Liver (tissue), 9 donors: ENCODE results near the gene LYRM7. TPM values are rescaled to one million over a fixed set of nuclear protein-coding genes. Genes with fewer than 3 reads are reported as not detected.

Experiments used
- DNase-seq: peaks from one replicate; pipeline ENCODE4 v3.0.0-alpha.2; 2017; ENCODE audit warnings: low spot score
- H3K27ac ChIP-seq, 2 donors: one replicate each; pipeline ENCODE4 v1.7.0; 2013; ENCODE audit warnings: inconsistent platforms in 2 of 2, low read length in 2 of 2, control low read depth in 1 of 2, low read depth in 1 of 2, mild to moderate bottlenecking in 1 of 2
- H3K27me3 ChIP-seq, 4 donors: one replicate each; pipeline versions ENCODE4 v1.6.1 to v1.7.0; 2013; ENCODE audit warnings: low read length in 3 of 4, inconsistent platforms in 1 of 4, mild to moderate bottlenecking in 1 of 4, moderate library complexity in 1 of 4; ENCODE audit not compliant: control insufficient read depth in 4 of 4, insufficient read depth in 4 of 4
- H3K36me3 ChIP-seq, 4 donors: one replicate each; pipeline versions ENCODE4 v1.6.1 to v1.7.0; 2013; ENCODE audit warnings: low read length in 3 of 4, mild to moderate bottlenecking in 3 of 4, low read depth in 1 of 4, moderate library complexity in 1 of 4; ENCODE audit not compliant: control insufficient read depth in 4 of 4, insufficient read depth in 3 of 4
- H3K4me1 ChIP-seq, 4 donors: one replicate each; pipeline versions ENCODE4 v1.6.1 to v1.7.0; 2013; ENCODE audit warnings: low read length in 3 of 4, mild to moderate bottlenecking in 3 of 4, moderate library complexity in 1 of 4; ENCODE audit not compliant: control insufficient read depth in 4 of 4, insufficient read depth in 4 of 4
- H3K4me3 ChIP-seq, 3 donors: one replicate each; pipeline versions ENCODE4 v1.6.1 to v1.7.0; 2013; ENCODE audit warnings: low read length in 3 of 3, control low read depth in 1 of 3, low read depth in 1 of 3, mild to moderate bottlenecking in 1 of 3
- H3K9ac ChIP-seq, 2 donors: one replicate each; pipeline ENCODE4 v1.7.0; 2013; ENCODE audit warnings: low read length in 2 of 2, mild to moderate bottlenecking in 2 of 2, moderate library complexity in 2 of 2, control low read depth in 1 of 2, low read depth in 1 of 2
- H3K9me3 ChIP-seq, 4 donors: one replicate each; pipeline versions ENCODE4 v1.6.1 to v1.7.0; 2013; ENCODE audit warnings: low read length in 3 of 4; ENCODE audit not compliant: control insufficient read depth in 4 of 4
- EGR1 ChIP-seq, 2 donors: IDR thresholded peaks; 2 replicates each; pipeline ENCODE4 v1.6.1; 2016 to 2018; ENCODE audit warnings: antibody characterized with exemption in 2 of 2, low read depth in 2 of 2
- FOXA1 ChIP-seq: IDR thresholded peaks from 2 replicates; pipeline ENCODE4 v1.6.1; 2016; ENCODE audit warnings: antibody characterized with exemption
- FOXA2 ChIP-seq: IDR thresholded peaks from 2 replicates; pipeline ENCODE4 v1.6.1; 2016; ENCODE audit warnings: antibody characterized with exemption
- GABPA ChIP-seq, 2 donors: IDR thresholded peaks in 1 of 2; conservative IDR thresholded peaks in 1 of 2; 2 replicates each; pipeline ENCODE4 v1.6.1; 2016; ENCODE audit warnings: antibody characterized with exemption in 2 of 2, mild to moderate bottlenecking in 1 of 2, moderate library complexity in 1 of 2
- HNF4A ChIP-seq, 2 donors: conservative IDR thresholded peaks; 2 replicates each; pipeline ENCODE4 v1.6.1; 2016; ENCODE audit warnings: antibody characterized with exemption in 2 of 2, mild to moderate bottlenecking in 2 of 2
- HNF4G ChIP-seq: IDR thresholded peaks from 2 replicates; pipeline ENCODE4 v1.6.1; 2016; ENCODE audit warnings: antibody characterized with exemption
- JUND ChIP-seq, 2 donors: IDR thresholded peaks; 2 replicates each; pipeline ENCODE4 v1.6.1; 2016; ENCODE audit warnings: antibody characterized with exemption in 2 of 2
- NR2F2 ChIP-seq: IDR thresholded peaks from 2 replicates; pipeline ENCODE4 v1.6.1; 2016; ENCODE audit warnings: antibody characterized with exemption
- RAD21 ChIP-seq, 2 donors: IDR thresholded peaks; 2 replicates each; pipeline ENCODE4 v1.6.1; 2016; ENCODE audit warnings: antibody characterized with exemption in 2 of 2, mild to moderate bottlenecking in 2 of 2
- RXRA ChIP-seq, 2 donors: IDR thresholded peaks; 2 replicates each; pipeline ENCODE4 v1.6.1; 2017 to 2018; ENCODE audit warnings: antibody characterized with exemption in 2 of 2, mild to moderate bottlenecking in 1 of 2
- SP1 ChIP-seq: IDR thresholded peaks from 2 replicates; pipeline ENCODE4 v1.6.1; 2018; ENCODE audit warnings: antibody characterized with exemption, mild to moderate bottlenecking
- TAF1 ChIP-seq: conservative IDR thresholded peaks from 2 replicates; pipeline ENCODE4 v1.6.1; 2016; ENCODE audit warnings: antibody characterized with exemption, mild to moderate bottlenecking
- YY1 ChIP-seq: IDR thresholded peaks from 2 replicates; pipeline ENCODE4 v1.6.1; 2016; ENCODE audit warnings: antibody characterized with exemption, mild to moderate bottlenecking
- WGBS: extraction: QIAGEN DNeasy Blood & Tissue Kit; methylation state at CpG from one replicate; pipeline ENCODE4 v1.1.7; 2013; 5-methylcytosine and 5-hydroxymethylcytosine counted together
- polyA plus RNA-seq, 2 donors: library from polyadenylated mRNA; stranded (reverse) in 1 of 2; unstranded in 1 of 2; fragments of 200-250 nt in 1 of 2; fragments of >200 nt in 1 of 2; fragmentation: Nextera tagmentation in 1 of 2; extraction: Ambion mirVana in 1 of 2; gene quantifications; one replicate each; pipeline versions ENCODE4 v1.2.1 to v1.2.3, GENCODE V29; 2013 to 2015
- total RNA-seq, 2 donors: library from RNA; depleted of rRNA; stranded (reverse); fragments of >200 nt; gene quantifications; one replicate each; pipeline ENCODE4 v1.2.3, GENCODE V29; 2014
- TF ChIP-seq, protein P1 (sequence below): IDR thresholded peaks from 2 replicates; pipeline ENCODE4 v1.6.1; 2016; ENCODE audit warnings: antibody characterized with exemption
- TF ChIP-seq, protein P2 (sequence below): IDR thresholded peaks from 2 replicates; pipeline ENCODE4 v1.6.1; 2016; ENCODE audit warnings: antibody characterized with exemption
- TF ChIP-seq, protein P3 (sequence below): IDR thresholded peaks from 2 replicates; pipeline ENCODE4 v1.6.1; 2016; ENCODE audit warnings: antibody characterized with exemption, mild to moderate bottlenecking
- TF ChIP-seq, protein P4 (sequence below): fragments of 150-350 bp; IDR thresholded peaks from 2 replicates; pipeline ENCODE4 v1.5.1; 2017; ENCODE audit warnings: improper control_type of control experiment, low read depth, low read length; ENCODE audit not compliant: missing input control
- TF ChIP-seq, protein P5 (sequence below): IDR thresholded peaks from 2 replicates; pipeline ENCODE4 v1.6.1; 2016; ENCODE audit warnings: antibody characterized with exemption
- donor health status: healthy.
- donor health status: healthy.
- donor health status: healthy.
- donor health status: healthy.
- donor health status: healthy.

The LYRM7 gene
- total and polyA plus RNA-seq, 4 donors: 2.3 to 7.5 (median 5.8) TPM

DNA sequence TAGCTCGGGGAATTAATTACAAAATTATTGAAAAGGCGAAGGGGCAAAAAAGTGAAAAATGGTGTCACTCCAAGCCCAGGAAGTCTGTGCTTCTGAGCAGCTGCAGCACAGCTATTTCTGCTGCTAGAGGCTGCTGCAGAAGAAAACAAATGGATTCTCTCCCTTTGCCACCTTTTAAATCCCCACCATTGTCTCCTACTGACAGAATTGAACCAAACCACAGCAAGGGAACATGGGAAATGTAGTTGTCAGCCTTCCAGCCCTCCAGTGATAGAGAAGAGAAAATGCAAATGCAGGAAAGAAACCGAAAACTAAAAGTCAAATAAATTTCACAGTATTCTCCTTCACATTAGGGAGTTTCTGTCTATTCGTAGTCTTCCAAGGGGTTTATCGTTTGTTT is 59.7 kb downstream of the LYRM7 start:
- no peaks in the 10 kb centered on the region for H3K27me3 ChIP-seq
- H3K27ac ChIP-seq: no peak overlapping the region
- H3K36me3 ChIP-seq: no peaks in the 10 kb centered on the region
- H3K9ac ChIP-seq: no peak overlapping the region
- H3K4me1 ChIP-seq: no peaks in the 10 kb centered on the region
- H3K4me3 ChIP-seq: no peak overlapping the region
- no peaks in the 10 kb centered on the region for H3K9me3 ChIP-seq
- WGBS: 85% methylated on average over 5 of the region's 5 CpGs
- TF ChIP-seq, protein P1, sequence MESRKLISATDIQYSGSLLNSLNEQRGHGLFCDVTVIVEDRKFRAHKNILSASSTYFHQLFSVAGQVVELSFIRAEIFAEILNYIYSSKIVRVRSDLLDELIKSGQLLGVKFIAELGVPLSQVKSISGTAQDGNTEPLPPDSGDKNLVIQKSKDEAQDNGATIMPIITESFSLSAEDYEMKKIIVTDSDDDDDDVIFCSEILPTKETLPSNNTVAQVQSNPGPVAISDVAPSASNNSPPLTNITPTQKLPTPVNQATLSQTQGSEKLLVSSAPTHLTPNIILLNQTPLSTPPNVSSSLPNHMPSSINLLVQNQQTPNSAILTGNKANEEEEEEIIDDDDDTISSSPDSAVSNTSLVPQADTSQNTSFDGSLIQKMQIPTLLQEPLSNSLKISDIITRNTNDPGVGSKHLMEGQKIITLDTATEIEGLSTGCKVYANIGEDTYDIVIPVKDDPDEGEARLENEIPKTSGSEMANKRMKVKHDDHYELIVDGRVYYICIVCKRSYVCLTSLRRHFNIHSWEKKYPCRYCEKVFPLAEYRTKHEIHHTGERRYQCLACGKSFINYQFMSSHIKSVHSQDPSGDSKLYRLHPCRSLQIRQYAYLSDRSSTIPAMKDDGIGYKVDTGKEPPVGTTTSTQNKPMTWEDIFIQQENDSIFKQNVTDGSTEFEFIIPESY: no peak
- TF ChIP-seq, protein P2, sequence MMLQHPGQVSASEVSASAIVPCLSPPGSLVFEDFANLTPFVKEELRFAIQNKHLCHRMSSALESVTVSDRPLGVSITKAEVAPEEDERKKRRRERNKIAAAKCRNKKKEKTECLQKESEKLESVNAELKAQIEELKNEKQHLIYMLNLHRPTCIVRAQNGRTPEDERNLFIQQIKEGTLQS: no peak
- TF ChIP-seq, protein P3, sequence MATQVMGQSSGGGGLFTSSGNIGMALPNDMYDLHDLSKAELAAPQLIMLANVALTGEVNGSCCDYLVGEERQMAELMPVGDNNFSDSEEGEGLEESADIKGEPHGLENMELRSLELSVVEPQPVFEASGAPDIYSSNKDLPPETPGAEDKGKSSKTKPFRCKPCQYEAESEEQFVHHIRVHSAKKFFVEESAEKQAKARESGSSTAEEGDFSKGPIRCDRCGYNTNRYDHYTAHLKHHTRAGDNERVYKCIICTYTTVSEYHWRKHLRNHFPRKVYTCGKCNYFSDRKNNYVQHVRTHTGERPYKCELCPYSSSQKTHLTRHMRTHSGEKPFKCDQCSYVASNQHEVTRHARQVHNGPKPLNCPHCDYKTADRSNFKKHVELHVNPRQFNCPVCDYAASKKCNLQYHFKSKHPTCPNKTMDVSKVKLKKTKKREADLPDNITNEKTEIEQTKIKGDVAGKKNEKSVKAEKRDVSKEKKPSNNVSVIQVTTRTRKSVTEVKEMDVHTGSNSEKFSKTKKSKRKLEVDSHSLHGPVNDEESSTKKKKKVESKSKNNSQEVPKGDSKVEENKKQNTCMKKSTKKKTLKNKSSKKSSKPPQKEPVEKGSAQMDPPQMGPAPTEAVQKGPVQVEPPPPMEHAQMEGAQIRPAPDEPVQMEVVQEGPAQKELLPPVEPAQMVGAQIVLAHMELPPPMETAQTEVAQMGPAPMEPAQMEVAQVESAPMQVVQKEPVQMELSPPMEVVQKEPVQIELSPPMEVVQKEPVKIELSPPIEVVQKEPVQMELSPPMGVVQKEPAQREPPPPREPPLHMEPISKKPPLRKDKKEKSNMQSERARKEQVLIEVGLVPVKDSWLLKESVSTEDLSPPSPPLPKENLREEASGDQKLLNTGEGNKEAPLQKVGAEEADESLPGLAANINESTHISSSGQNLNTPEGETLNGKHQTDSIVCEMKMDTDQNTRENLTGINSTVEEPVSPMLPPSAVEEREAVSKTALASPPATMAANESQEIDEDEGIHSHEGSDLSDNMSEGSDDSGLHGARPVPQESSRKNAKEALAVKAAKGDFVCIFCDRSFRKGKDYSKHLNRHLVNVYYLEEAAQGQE: no peak
- no peak for TF ChIP-seq FOXA2
- no peak for TF ChIP-seq EGR1 (IDR thresholded peaks at IDR 0.05; ENCODE audit: low read depth in 2 of 2)
- no peak for TF ChIP-seq HNF4G
- no peak for TF ChIP-seq FOXA1
- TF ChIP-seq HNF4A (conservative IDR thresholded peaks at IDR 0.05): no peak
- DNase-seq: no peak

DNA sequence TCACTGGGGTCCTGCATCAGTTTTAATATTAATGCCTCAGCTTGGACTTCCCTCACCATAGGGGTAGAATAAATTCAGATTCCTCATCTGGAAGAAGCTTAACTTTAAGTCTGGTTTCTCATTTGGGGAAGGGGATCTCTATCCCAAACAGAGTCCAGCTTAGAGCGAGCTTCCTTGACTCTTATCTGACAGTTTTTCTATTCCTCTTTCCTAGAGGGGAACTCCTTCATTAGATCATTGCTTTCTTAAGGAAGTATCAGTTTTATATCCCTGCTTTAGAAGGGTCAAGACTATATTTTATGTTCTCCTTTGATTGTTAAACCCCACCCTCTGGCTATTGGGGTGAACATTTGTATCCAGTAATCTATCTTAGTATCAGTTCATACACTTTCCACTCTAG is 68.9 kb downstream of the LYRM7 start:
- H3K27ac ChIP-seq: no peak overlapping the region
- WGBS: 84% methylated on average over 1 of the region's 1 CpG
- H3K4me3 ChIP-seq: no peak overlapping the region
- no peaks in the 10 kb centered on the region for H3K36me3 ChIP-seq
- H3K9me3 ChIP-seq: no peaks in the 10 kb centered on the region
- no peak for DNase-seq
- no peaks in the 10 kb centered on the region for H3K27me3 ChIP-seq
- H3K9ac ChIP-seq: no peak overlapping the region
- TF ChIP-seq, protein P3: no peak
- no peak for TF ChIP-seq NR2F2
- no peak for TF ChIP-seq FOXA1
- TF ChIP-seq HNF4A (conservative IDR thresholded peaks at IDR 0.05): no peak
- no peak for TF ChIP-seq YY1
- TF ChIP-seq GABPA (IDR thresholded peaks at IDR 0.05 in 1 of 2, conservative IDR thresholded peaks at IDR 0.05 in 1 of 2): no peak
- no peak for TF ChIP-seq EGR1 (IDR thresholded peaks at IDR 0.05; ENCODE audit: low read depth in 2 of 2)
- TF ChIP-seq, protein P2: no peak
- TF ChIP-seq, protein P1: no peak
- TF ChIP-seq, protein P4, sequence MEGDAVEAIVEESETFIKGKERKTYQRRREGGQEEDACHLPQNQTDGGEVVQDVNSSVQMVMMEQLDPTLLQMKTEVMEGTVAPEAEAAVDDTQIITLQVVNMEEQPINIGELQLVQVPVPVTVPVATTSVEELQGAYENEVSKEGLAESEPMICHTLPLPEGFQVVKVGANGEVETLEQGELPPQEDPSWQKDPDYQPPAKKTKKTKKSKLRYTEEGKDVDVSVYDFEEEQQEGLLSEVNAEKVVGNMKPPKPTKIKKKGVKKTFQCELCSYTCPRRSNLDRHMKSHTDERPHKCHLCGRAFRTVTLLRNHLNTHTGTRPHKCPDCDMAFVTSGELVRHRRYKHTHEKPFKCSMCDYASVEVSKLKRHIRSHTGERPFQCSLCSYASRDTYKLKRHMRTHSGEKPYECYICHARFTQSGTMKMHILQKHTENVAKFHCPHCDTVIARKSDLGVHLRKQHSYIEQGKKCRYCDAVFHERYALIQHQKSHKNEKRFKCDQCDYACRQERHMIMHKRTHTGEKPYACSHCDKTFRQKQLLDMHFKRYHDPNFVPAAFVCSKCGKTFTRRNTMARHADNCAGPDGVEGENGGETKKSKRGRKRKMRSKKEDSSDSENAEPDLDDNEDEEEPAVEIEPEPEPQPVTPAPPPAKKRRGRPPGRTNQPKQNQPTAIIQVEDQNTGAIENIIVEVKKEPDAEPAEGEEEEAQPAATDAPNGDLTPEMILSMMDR: no peak
- TF ChIP-seq FOXA2: no peak
- TF ChIP-seq RAD21 (IDR thresholded peaks at IDR 0.05): no peak
- no peak for TF ChIP-seq HNF4G
- TF ChIP-seq, protein P5, sequence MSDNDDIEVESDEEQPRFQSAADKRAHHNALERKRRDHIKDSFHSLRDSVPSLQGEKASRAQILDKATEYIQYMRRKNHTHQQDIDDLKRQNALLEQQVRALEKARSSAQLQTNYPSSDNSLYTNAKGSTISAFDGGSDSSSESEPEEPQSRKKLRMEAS: no peak
- no peak for TF ChIP-seq JUND (IDR thresholded peaks at IDR 0.05)
- no peak for TF ChIP-seq TAF1
- TF ChIP-seq SP1: no peak
- TF ChIP-seq RXRA (IDR thresholded peaks at IDR 0.05): no peak
- H3K4me1 ChIP-seq: no peaks in the 10 kb centered on the region
